Thyroid gland (tissue), 4 donors: ENCODE measurements around the gene SLC25A11.

Experiments used
- POLR2A ChIP-seq, 2 donors: fragments of 450-650 bp; IDR thresholded peaks; one replicate each; pipeline ENCODE4 v1.6.1; 2017; ENCODE audit warnings: antibody characterized with exemption in 2 of 2, mild to moderate bottlenecking in 2 of 2, moderate library complexity in 1 of 2
- TF ChIP-seq, protein P1 (sequence below), 6 experiments: fragments of 200-600 bp in 3 of 6; fragments of 450-650 bp in 3 of 6; sonication (generic) in 3 of 6; IDR thresholded peaks; one replicate each; pipeline ENCODE4 v1.5.1; 2016 to 2019; ENCODE audit warnings: antibody characterized with exemption in 6 of 6, mild to moderate bottlenecking in 2 of 6, inconsistent platforms in 1 of 6, moderate library complexity in 1 of 6

DNA sequence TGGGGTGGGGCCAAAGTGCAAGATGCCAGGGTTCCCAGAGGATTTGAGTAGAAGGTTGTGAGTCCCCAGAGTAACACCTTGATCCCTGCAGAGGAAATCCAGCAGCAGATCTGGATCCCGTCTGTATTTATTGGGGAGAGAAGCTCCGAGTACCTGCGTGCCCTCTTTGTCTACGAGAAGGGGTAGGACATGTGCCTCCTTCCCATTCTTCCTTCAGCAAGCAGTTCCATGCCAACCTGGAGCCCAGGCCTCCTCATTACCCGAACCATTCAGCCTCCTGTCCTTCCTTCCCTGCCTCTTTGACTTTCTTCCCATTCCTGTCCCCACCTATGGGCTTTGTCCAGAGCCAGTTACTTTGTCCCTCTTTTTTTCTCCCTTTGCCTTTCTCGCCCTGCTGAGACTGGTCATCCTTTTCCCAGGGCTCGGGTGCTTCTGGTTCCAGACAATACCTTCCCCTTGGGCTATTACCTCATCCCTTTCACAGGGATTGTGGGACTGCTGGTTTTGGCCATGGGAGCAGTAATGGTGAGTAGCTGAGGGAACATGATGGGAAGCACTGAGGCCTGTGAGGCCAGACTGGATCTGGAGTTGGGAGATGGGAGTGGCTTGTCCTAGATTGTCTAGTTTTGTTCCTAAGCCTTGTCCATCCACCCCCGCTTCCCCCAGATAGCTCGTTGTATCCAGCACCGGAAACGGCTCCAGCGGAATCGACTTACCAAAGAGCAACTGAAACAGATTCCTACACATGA lies 3.1 kb upstream of the SLC25A11 start:
- TF ChIP-seq, protein P1, sequence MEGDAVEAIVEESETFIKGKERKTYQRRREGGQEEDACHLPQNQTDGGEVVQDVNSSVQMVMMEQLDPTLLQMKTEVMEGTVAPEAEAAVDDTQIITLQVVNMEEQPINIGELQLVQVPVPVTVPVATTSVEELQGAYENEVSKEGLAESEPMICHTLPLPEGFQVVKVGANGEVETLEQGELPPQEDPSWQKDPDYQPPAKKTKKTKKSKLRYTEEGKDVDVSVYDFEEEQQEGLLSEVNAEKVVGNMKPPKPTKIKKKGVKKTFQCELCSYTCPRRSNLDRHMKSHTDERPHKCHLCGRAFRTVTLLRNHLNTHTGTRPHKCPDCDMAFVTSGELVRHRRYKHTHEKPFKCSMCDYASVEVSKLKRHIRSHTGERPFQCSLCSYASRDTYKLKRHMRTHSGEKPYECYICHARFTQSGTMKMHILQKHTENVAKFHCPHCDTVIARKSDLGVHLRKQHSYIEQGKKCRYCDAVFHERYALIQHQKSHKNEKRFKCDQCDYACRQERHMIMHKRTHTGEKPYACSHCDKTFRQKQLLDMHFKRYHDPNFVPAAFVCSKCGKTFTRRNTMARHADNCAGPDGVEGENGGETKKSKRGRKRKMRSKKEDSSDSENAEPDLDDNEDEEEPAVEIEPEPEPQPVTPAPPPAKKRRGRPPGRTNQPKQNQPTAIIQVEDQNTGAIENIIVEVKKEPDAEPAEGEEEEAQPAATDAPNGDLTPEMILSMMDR (IDR thresholded peaks at IDR 0.05) = no peak
- no peak for TF ChIP-seq POLR2A (IDR thresholded peaks at IDR 0.05)
